ENCODE data around the gene VPS9D1. TPM values are rescaled to one million over a fixed set of nuclear protein-coding genes. Genes with fewer than 3 reads are reported as not detected.

Gene VPS9D1
- total RNA-seq, 1 donor from 2014 or later: 12.6 TPM

GRCh38 chr16:89761304-89761922 is 40.7 kb upstream of the VPS9D1 start:
- Histone ChIP-seq H3K27me3 (ENCODE audit: low read depth) (no peaks in the 10 kb centered on the region), H3K27ac (replicated peaks) (no peak overlapping the region), H3K36me3 (no peaks in the 10 kb centered on the region), H3K4me3 (no peak overlapping the region), H3K9me3 (replicated peaks) (no peaks in the 10 kb centered on the region), H3K4me1 (no peaks in the 10 kb centered on the region)
- intact Hi-C loops (cut with micrococcal nuclease): no loop called here
- DNase-seq: no peak
- TF ChIP-seq CTCF (IDR thresholded peaks at IDR 0.05; ENCODE audit: borderline replicate concordance): no peak

GRCh38 chr16:89759746-89760340 is 39.1 kb upstream of the VPS9D1 start:
- no peak overlapping the region for H3K4me3 ChIP-seq
- H3K27ac ChIP-seq (replicated peaks): no peak overlapping the region
- no peaks in the 10 kb centered on the region for H3K4me1 ChIP-seq
- no peaks in the 10 kb centered on the region for H3K27me3 ChIP-seq (ENCODE audit: low read depth)
- no peaks in the 10 kb centered on the region for H3K36me3 ChIP-seq
- TF ChIP-seq CTCF (IDR thresholded peaks at IDR 0.05; ENCODE audit: borderline replicate concordance): no peak
- no peak for DNase-seq
- no peaks in the 10 kb centered on the region for H3K9me3 ChIP-seq (replicated peaks)
- intact Hi-C loops (cut with micrococcal nuclease): no loop called here

- DNase-seq: peak; percentile 45
- peaks cover 4% of the 10 kb centered on the region for H3K4me1 ChIP-seq
- H3K4me3 ChIP-seq: no peak overlapping the region
- no peak overlapping the region for H3K27ac ChIP-seq (replicated peaks)
- H3K9me3 ChIP-seq (replicated peaks): no peaks in the 10 kb centered on the region
- H3K27me3 ChIP-seq (ENCODE audit: low read depth): no peaks in the 10 kb centered on the region
- no peaks in the 10 kb centered on the region for H3K36me3 ChIP-seq
- intact Hi-C loops (cut with micrococcal nuclease): no loop called here
- no peak for TF ChIP-seq CTCF (IDR thresholded peaks at IDR 0.05; ENCODE audit: borderline replicate concordance)
Observed at GRCh38 chr16:89749637-89750036, 28.9 kb upstream of the VPS9D1 start.

- no peak overlapping the region for H3K27ac ChIP-seq (replicated peaks)
- DNase-seq: no peak
- H3K36me3 ChIP-seq: no peaks in the 10 kb centered on the region
- no peaks in the 10 kb centered on the region for H3K27me3 ChIP-seq (ENCODE audit: low read depth)
- no peak overlapping the region for H3K4me3 ChIP-seq
- H3K4me1 ChIP-seq: peaks cover 4% of the 10 kb centered on the region
- no peaks in the 10 kb centered on the region for H3K9me3 ChIP-seq (replicated peaks)
- TF ChIP-seq CTCF (IDR thresholded peaks at IDR 0.05; ENCODE audit: borderline replicate concordance): no peak
- intact Hi-C loops (cut with micrococcal nuclease): no loop called here
Observed at GRCh38 chr16:89748921-89749320, 28.2 kb upstream of the VPS9D1 start.

GRCh38 chr16:89748076-89748475 is 27.4 kb upstream of the VPS9D1 start:
- intact Hi-C loops (cut with micrococcal nuclease): no loop called here
- Histone ChIP-seq H3K27ac (replicated peaks) (no peak overlapping the region), H3K36me3 (no peaks in the 10 kb centered on the region), H3K27me3 (ENCODE audit: low read depth) (no peaks in the 10 kb centered on the region), H3K4me3 (no peak overlapping the region), H3K4me1 (peaks cover 4% of the 10 kb centered on the region), H3K9me3 (replicated peaks) (no peaks in the 10 kb centered on the region)
- no peak for TF ChIP-seq CTCF (IDR thresholded peaks at IDR 0.05; ENCODE audit: borderline replicate concordance)
- DNase-seq: no peak

Data from left ventricle myocardium inferior (tissue), 1 donor.